Suprapubic skin (tissue), 4 donors: ENCODE results near the gene LRCOL1. TPM values are rescaled to one million over a fixed set of nuclear protein-coding genes. Genes with fewer than 3 reads are reported as not detected.

Experiments used
- DNase-seq, 2 donors: peaks; one replicate each; pipeline ENCODE4 v3.0.0-alpha.2; 2019; ENCODE audit warnings: low spot score in 2 of 2
- H3K27ac ChIP-seq: fragments of 200-600 bp; sonication (generic); one replicate; pipeline ENCODE4 v1.5.1; 2019
- H3K27me3 ChIP-seq: fragments of 200-600 bp; sonication (generic); one replicate; pipeline ENCODE4 v1.5.1; 2019
- H3K36me3 ChIP-seq: fragments of 200-600 bp; sonication (generic); one replicate; pipeline ENCODE4 v1.5.1; 2019
- H3K4me1 ChIP-seq: fragments of 200-600 bp; sonication (generic); one replicate; pipeline ENCODE4 v1.5.1; 2019
- H3K4me3 ChIP-seq: fragments of 200-600 bp; sonication (generic); one replicate; pipeline ENCODE4 v1.5.1; 2019; ENCODE audit warnings: mild to moderate bottlenecking
- H3K9me3 ChIP-seq: fragments of 200-600 bp; sonication (generic); one replicate; pipeline ENCODE4 v1.5.1; 2019
- EP300 ChIP-seq: sonication (generic); formaldehyde crosslinking; IDR thresholded peaks from one replicate; pipeline ENCODE4 v1.6.1; 2017; ENCODE audit warnings: antibody characterized with exemption
- POLR2A ChIP-seq, 2 donors: fragments of 450-650 bp; IDR thresholded peaks; one replicate each; pipeline ENCODE4 v1.6.1; 2017; ENCODE audit warnings: antibody characterized with exemption in 2 of 2, mild to moderate bottlenecking in 2 of 2, moderate library complexity in 2 of 2
- POLR2AphosphoS5 ChIP-seq, 3 donors: sonication (generic); formaldehyde crosslinking; IDR thresholded peaks; one replicate each; pipeline ENCODE4 v1.6.1; 2017; ENCODE audit warnings: antibody characterized with exemption in 3 of 3
- WGBS: methylation state at CpG from one replicate; pipeline ENCODE4 v1.1.5; 2018; 5-methylcytosine and 5-hydroxymethylcytosine counted together
- total RNA-seq, 4 donors: library from RNA; depleted of rRNA; stranded (reverse); fragments of >200 nt; gene quantifications; one replicate each; pipeline ENCODE4 v1.1.0, GENCODE V29; 2016
- TF ChIP-seq, protein P1 (sequence below), 2 donors: fragments of 200-600 bp in 1 of 2; fragments of 450-650 bp in 1 of 2; sonication (generic) in 1 of 2; IDR thresholded peaks; one replicate each; pipeline ENCODE4 v1.5.1; 2016 to 2019; ENCODE audit warnings: antibody characterized with exemption in 2 of 2, mild to moderate bottlenecking in 1 of 2, moderate library complexity in 1 of 2

Gene LRCOL1
- total RNA-seq, 4 donors from 2014 or later: not detected

DNA sequence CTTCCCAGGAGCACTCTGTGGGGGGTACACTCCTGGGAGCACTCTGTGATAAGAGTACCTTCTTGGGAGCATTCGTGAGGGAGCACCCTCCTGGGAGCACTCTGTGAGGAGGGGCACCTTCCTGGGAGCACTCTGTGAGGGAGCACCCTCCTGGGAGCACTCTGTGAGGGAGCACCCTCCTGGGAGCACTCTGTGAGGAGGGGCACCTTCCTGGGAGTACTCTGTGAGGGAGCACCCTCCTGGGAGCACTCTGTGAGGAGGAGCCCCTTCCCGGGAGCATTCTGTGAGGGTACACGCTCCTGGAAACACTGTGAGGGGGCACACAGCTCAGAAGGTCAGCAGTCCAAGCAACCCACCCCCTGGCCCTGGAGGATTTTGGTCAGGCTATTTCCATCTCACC is 22.6 kb downstream of the LRCOL1 start:
- DNase-seq: no peak
- Histone ChIP-seq H3K27ac (no peak overlapping the region), H3K4me3 (no peak overlapping the region), H3K27me3 (no peaks in the 10 kb centered on the region), H3K36me3 (peaks cover 11% of the 10 kb centered on the region), H3K4me1 (no peaks in the 10 kb centered on the region), H3K9me3 (no peaks in the 10 kb centered on the region)
- TF ChIP-seq POLR2A (IDR thresholded peaks at IDR 0.05): no peak
- TF ChIP-seq POLR2AphosphoS5 (IDR thresholded peaks at IDR 0.05): no peak
- WGBS: 93% methylated on average over 2 of the region's 3 CpGs

DNA sequence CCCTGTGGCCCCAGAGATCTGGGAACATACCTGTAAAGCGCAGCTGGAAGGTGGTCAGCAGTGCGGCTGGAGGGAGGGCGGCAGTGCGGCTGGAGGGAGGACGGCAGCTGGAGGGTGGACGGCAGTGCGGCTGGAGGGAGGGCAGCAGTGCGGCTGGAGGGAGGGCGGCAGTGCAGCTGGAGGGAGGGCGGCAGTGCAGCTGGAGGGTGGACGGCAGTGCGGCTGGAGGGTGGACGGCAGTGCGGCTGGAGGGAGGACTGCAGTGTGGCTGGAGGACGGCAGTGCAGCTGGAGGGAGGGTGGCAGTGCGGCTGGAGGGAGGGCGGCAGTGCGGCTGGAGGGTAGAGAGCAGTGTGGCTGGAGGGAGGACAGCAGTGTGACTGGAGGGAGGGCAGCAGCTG is 23.5 kb downstream of the LRCOL1 start:
- TF ChIP-seq POLR2AphosphoS5 (IDR thresholded peaks at IDR 0.05): no peak
- TF ChIP-seq EP300: no peak
- TF ChIP-seq POLR2A (IDR thresholded peaks at IDR 0.05): no peak
- TF ChIP-seq, protein P1, sequence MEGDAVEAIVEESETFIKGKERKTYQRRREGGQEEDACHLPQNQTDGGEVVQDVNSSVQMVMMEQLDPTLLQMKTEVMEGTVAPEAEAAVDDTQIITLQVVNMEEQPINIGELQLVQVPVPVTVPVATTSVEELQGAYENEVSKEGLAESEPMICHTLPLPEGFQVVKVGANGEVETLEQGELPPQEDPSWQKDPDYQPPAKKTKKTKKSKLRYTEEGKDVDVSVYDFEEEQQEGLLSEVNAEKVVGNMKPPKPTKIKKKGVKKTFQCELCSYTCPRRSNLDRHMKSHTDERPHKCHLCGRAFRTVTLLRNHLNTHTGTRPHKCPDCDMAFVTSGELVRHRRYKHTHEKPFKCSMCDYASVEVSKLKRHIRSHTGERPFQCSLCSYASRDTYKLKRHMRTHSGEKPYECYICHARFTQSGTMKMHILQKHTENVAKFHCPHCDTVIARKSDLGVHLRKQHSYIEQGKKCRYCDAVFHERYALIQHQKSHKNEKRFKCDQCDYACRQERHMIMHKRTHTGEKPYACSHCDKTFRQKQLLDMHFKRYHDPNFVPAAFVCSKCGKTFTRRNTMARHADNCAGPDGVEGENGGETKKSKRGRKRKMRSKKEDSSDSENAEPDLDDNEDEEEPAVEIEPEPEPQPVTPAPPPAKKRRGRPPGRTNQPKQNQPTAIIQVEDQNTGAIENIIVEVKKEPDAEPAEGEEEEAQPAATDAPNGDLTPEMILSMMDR (IDR thresholded peaks at IDR 0.05): no peak
- Histone ChIP-seq H3K9me3 (no peaks in the 10 kb centered on the region), H3K4me1 (no peaks in the 10 kb centered on the region), H3K4me3 (no peak overlapping the region), H3K27me3 (no peaks in the 10 kb centered on the region), H3K27ac (no peak overlapping the region), H3K36me3 (peaks cover 20% of the 10 kb centered on the region)
- DNase-seq: no peak
- 84% methylated on average over 18 of the region's 18 CpGs for WGBS

DNA sequence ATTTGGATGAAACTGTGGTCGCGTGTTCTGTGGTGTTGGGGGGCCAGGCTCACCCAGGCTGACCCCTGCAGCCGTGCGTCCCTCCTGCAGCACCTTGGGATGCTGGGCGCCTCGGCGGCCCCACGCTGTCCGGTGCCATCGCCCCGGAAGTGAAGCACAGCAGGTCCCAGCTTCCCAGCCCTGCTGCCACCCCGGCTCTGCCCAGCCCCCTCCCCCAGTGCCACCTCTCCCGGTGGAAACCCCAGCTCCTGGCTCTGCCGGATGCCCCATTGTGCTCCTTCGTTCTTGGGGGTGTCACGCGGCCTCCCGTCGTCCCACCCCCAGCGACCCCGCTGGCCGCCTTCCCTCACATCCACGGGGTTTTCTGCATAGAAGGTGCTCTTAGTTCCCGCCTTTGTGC is 25.2 kb downstream of the LRCOL1 start:
- H3K9me3 ChIP-seq: no peaks in the 10 kb centered on the region
- H3K4me3 ChIP-seq: no peak overlapping the region
- TF ChIP-seq, protein P1 (IDR thresholded peaks at IDR 0.05): no peak
- TF ChIP-seq POLR2AphosphoS5 (IDR thresholded peaks at IDR 0.05) (no peak), EP300 (no peak), POLR2A (IDR thresholded peaks at IDR 0.05) (no peak)
- H3K27me3 ChIP-seq: no peaks in the 10 kb centered on the region
- peaks cover 29% of the 10 kb centered on the region for H3K36me3 ChIP-seq
- no peak overlapping the region for H3K27ac ChIP-seq
- DNase-seq: no peak
- WGBS: 82% methylated on average over 21 of the region's 24 CpGs
- H3K4me1 ChIP-seq: no peaks in the 10 kb centered on the region

DNA sequence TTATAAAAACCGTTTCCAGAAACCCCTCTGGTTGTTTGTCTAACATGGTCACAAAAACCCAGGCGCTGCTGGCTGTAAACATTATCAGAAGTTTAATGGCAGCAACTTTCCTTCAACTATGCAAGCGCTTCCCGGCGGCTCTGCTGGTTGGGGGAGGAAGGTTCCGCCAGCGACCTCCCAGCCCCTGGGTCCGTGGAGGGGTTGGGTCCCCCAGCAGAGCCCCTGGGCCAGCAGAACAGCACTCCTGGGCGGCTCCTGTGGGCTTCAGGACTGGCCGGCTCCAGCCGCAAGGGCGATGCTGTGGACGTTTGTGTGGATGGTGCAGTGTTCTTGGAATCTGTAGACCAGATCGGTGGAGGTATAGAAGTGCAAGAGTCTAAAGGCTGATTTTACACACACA is 26.0 kb downstream of the LRCOL1 start:
- TF ChIP-seq EP300: no peak
- no peak for TF ChIP-seq POLR2AphosphoS5 (IDR thresholded peaks at IDR 0.05)
- no peak for TF ChIP-seq POLR2A (IDR thresholded peaks at IDR 0.05)
- TF ChIP-seq, protein P1 (IDR thresholded peaks at IDR 0.05): no peak
- 80% methylated on average over 14 of the region's 14 CpGs for WGBS
- Histone ChIP-seq H3K36me3 (peaks cover 31% of the 10 kb centered on the region), H3K4me3 (no peak overlapping the region), H3K27ac (no peak overlapping the region), H3K27me3 (no peaks in the 10 kb centered on the region), H3K9me3 (no peaks in the 10 kb centered on the region), H3K4me1 (peaks cover 3% of the 10 kb centered on the region)
- DNase-seq: no peak

DNA sequence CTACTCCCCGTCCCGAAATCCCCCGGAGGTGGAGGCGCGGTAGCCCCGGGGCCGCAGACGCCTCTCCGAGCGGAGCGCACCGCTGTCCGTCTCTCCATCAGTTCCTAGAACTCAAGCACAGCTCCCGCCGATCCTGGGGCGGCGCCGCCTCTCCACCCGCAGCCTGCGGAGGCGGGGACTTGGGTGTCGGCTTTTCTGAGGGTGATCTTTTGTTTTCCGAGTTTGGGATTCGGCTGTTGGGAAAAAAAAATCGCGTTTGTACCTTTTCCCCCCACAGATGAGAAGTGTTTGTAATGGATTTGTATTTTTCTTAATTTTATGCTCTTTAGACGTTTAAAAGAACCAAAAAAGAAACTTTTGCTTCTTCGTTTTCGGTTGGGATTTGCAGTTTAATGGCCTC is 26.6 kb downstream of the LRCOL1 start:
- H3K4me3 ChIP-seq: no peak overlapping the region
- no peak overlapping the region for H3K27ac ChIP-seq
- 89% methylated on average over 28 of the region's 29 CpGs for WGBS
- no peak for TF ChIP-seq POLR2AphosphoS5 (IDR thresholded peaks at IDR 0.05)
- TF ChIP-seq, protein P1 (IDR thresholded peaks at IDR 0.05): no peak
- TF ChIP-seq POLR2A (IDR thresholded peaks at IDR 0.05): no peak
- no peaks in the 10 kb centered on the region for H3K27me3 ChIP-seq
- no peak for DNase-seq
- H3K36me3 ChIP-seq: peaks cover 36% of the 10 kb centered on the region
- peaks cover 7% of the 10 kb centered on the region for H3K4me1 ChIP-seq
- no peaks in the 10 kb centered on the region for H3K9me3 ChIP-seq

DNA sequence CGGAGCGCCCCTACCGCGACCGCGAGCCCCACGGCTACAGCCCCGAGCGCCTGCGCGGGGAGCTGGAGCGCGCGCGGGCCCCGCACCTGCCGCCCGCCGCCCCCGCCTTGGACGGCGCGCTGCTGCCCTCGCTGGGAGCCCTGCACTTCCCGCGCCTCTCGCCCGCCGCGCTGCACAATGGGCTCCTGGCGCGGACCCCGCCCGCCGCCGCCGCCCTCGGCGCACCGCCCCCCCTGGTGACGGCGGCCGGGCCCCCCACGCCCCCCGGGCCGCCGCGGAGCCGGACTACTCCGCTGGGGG is 27.0 kb downstream of the LRCOL1 start:
- Histone ChIP-seq H3K27me3 (no peaks in the 10 kb centered on the region), H3K4me3 (no peak overlapping the region), H3K27ac (no peak overlapping the region), H3K9me3 (no peaks in the 10 kb centered on the region), H3K36me3 (peaks cover 40% of the 10 kb centered on the region), H3K4me1 (peaks cover 7% of the 10 kb centered on the region)
- DNase-seq: no peak
- WGBS: 60% methylated on average over 2 of the region's 50 CpGs
- no peak for TF ChIP-seq POLR2A (IDR thresholded peaks at IDR 0.05)
- TF ChIP-seq, protein P1 (IDR thresholded peaks at IDR 0.05): no peak
- no peak for TF ChIP-seq EP300
- no peak for TF ChIP-seq POLR2AphosphoS5 (IDR thresholded peaks at IDR 0.05)
